Glutamatergic neuron (in vitro differentiated cells): ENCODE data around the gene IGFBP6. TPM values are rescaled to one million over a fixed set of nuclear protein-coding genes. Genes with fewer than 3 reads are reported as not detected.

Source experiments
- DNase-seq: peaks from one replicate; pipeline ENCODE4 v3.0.0; 2022
- H3K27ac Mint-ChIP-seq: one replicate; pipeline ENCODE4 v1.8.0; 2020; ENCODE audit warnings: mild to moderate bottlenecking, mixed read lengths, inconsistent platforms; ENCODE audit not compliant: unreplicated experiment
- H3K27me3 Mint-ChIP-seq: one replicate; pipeline ENCODE4 v1.8.0; 2020; ENCODE audit warnings: mild to moderate bottlenecking, moderate library complexity, mixed read lengths, inconsistent platforms; ENCODE audit not compliant: unreplicated experiment
- H3K36me3 Mint-ChIP-seq: one replicate; pipeline ENCODE4 v1.8.0; 2020; ENCODE audit warnings: mild to moderate bottlenecking, mixed read lengths, inconsistent platforms; ENCODE audit not compliant: unreplicated experiment
- H3K4me1 Mint-ChIP-seq: one replicate; pipeline ENCODE4 v1.8.0; 2020; ENCODE audit warnings: mild to moderate bottlenecking, low read depth, mixed read lengths, inconsistent platforms; ENCODE audit not compliant: unreplicated experiment
- H3K4me3 Mint-ChIP-seq: one replicate; pipeline ENCODE4 v1.8.0; 2020; ENCODE audit warnings: mild to moderate bottlenecking, mixed read lengths, inconsistent platforms; ENCODE audit not compliant: unreplicated experiment
- H3K9me3 Mint-ChIP-seq: one replicate; pipeline ENCODE4 v1.8.0; 2020; ENCODE audit warnings: mild to moderate bottlenecking, moderate library complexity, mixed read lengths, inconsistent platforms; ENCODE audit not compliant: unreplicated experiment
- total RNA-seq: library from RNA; stranded (reverse); fragmentation: NEBNext Ultra II Directional; extraction: Animal tissue kit (Norgen Biotek cat#: 25700); gene quantifications from one replicate; pipeline ENCODE4 v1.2.1, GENCODE V29; 2021; ENCODE audit not compliant: unreplicated experiment
- TF ChIP-seq, protein P1 (sequence below): fragments of 200-600 bp; sonication (generic); IDR thresholded peaks from one replicate; pipeline ENCODE4 v1.5.0; 2021; ENCODE audit not compliant: partially characterized antibody, unreplicated experiment

Gene IGFBP6
- total RNA-seq, 1 donor from 2014 or later: not detected

DNA sequence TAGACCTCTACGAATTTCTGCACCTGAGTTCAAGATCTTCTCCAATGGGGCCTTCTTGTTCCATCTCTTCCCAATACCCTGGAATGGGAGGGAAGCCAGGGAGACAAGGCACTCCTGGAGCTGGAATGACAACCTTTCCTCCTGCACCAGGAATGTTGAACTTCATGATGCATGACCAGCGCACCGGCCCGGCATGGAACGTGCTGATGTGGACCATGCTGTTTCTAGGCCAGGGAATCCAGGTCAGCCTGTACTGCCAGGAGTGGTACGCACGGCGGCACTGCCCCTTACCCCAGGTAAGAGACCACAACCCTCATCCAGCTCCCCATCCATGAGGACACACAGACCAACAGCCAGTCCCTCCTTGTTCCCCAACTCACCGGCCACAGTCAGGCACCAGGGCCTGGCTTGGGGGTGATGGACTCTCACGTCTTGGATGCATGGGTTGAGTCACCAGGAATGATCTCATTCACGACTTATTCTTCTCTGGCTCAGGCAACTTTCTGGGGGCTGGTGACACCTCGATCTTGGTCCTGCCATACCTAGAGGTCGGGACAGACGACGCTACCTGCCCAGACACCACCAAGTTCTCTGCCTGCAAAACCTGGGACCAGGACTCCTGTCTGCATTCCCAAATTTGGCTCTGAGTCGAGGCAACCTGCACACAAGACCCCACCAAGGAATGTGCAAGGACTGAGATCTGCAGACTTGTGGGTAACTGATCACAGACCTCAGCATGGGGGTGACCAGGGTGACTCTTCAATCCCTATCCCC lies 26.3 kb downstream of the IGFBP6 start:
- Mint-ChIP-seq H3K27ac (no peak overlapping the region), H3K36me3 (peaks cover 3% of the 10 kb centered on the region), H3K9me3 (peaks cover 3% of the 10 kb centered on the region), H3K27me3 (peaks cover 8% of the 10 kb centered on the region), H3K4me1 (peaks cover 3% of the 10 kb centered on the region), H3K4me3 (no peak overlapping the region)
- DNase-seq: no peak
- TF ChIP-seq, protein P1, sequence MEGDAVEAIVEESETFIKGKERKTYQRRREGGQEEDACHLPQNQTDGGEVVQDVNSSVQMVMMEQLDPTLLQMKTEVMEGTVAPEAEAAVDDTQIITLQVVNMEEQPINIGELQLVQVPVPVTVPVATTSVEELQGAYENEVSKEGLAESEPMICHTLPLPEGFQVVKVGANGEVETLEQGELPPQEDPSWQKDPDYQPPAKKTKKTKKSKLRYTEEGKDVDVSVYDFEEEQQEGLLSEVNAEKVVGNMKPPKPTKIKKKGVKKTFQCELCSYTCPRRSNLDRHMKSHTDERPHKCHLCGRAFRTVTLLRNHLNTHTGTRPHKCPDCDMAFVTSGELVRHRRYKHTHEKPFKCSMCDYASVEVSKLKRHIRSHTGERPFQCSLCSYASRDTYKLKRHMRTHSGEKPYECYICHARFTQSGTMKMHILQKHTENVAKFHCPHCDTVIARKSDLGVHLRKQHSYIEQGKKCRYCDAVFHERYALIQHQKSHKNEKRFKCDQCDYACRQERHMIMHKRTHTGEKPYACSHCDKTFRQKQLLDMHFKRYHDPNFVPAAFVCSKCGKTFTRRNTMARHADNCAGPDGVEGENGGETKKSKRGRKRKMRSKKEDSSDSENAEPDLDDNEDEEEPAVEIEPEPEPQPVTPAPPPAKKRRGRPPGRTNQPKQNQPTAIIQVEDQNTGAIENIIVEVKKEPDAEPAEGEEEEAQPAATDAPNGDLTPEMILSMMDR: no peak

DNA sequence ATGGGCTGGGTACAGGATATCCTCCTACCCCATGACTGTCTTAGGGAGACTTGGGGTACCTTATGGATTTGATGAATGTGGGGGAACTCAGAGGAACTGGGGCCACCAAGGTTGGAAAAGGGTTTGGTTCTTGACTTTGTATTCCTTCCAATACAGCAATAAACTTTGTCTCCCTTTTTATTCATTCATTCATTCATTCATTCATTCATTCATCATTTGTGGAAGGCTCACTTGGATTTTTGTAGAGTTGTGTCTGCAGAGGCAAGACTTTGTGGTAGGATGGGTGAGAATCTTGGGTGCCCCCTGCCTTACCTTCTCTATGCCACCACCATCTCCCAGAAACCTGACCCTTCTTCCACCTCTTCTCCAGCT lies 26.9 kb downstream of the IGFBP6 start:
- TF ChIP-seq, protein P1: no peak
- Mint-ChIP-seq H3K9me3 (peaks cover 3% of the 10 kb centered on the region), H3K36me3 (peaks cover 3% of the 10 kb centered on the region), H3K4me3 (no peak overlapping the region), H3K4me1 (peaks cover 3% of the 10 kb centered on the region), H3K27me3 (peaks cover 12% of the 10 kb centered on the region), H3K27ac (no peak overlapping the region)
- DNase-seq: no peak

DNA sequence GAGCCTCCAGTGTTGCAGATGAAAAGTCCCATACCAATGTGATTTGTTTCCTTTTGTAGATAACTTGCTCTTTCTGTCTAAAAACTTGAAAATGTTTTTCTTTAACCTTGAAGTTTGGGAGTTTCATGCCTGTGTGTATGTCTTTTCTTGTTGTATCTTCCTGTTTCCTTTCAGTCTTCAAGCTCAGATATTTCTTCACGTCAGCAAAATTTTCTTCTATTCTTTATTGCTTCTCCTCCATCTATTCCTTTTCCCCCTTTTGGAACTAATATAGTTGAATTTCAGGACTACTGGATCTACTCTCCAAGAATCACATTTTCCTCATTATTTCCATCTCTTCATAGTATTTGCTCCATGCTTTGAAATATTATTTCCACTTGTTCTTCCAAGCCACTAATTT lies 29.7 kb downstream of the IGFBP6 start:
- H3K27ac Mint-ChIP-seq: no peak overlapping the region
- H3K4me3 Mint-ChIP-seq: no peak overlapping the region
- H3K36me3 Mint-ChIP-seq: peaks cover 3% of the 10 kb centered on the region
- TF ChIP-seq, protein P1: no peak
- H3K4me1 Mint-ChIP-seq: peaks cover 3% of the 10 kb centered on the region
- H3K27me3 Mint-ChIP-seq: peaks cover 8% of the 10 kb centered on the region
- peaks cover 3% of the 10 kb centered on the region for H3K9me3 Mint-ChIP-seq
- DNase-seq: no peak

- no peak for DNase-seq
- Mint-ChIP-seq H3K4me1 (no peaks in the 10 kb centered on the region), H3K27ac (no peak overlapping the region), H3K27me3 (peaks cover 8% of the 10 kb centered on the region), H3K36me3 (peaks cover 2% of the 10 kb centered on the region), H3K4me3 (no peak overlapping the region), H3K9me3 (peaks cover under 1% of the 10 kb centered on the region)
- TF ChIP-seq, protein P1: no peak
Measured at GRCh38 chr12:53128780-53129569, 31.5 kb downstream of the IGFBP6 start.

- no peaks in the 10 kb centered on the region for H3K4me1 Mint-ChIP-seq
Measured at GRCh38 chr12:53131844-53132243, 34.4 kb downstream of the IGFBP6 start.

More at GRCh38 chr12:53131844-53132243, 34.4 kb downstream of the IGFBP6 start:
- Mint-ChIP-seq H3K27ac (no peak overlapping the region), H3K9me3 (no peaks in the 10 kb centered on the region), H3K27me3 (peaks cover 8% of the 10 kb centered on the region), H3K36me3 (no peaks in the 10 kb centered on the region), H3K4me3 (no peak overlapping the region)
- TF ChIP-seq, protein P1: no peak
- DNase-seq: no peak
